Esophagus (tissue), 2 donors: Measurements from ENCODE around the gene ODF4. TPM values are rescaled to one million over a fixed set of nuclear protein-coding genes. Genes with fewer than 3 reads are reported as not detected.

Experiments
- H3K27ac ChIP-seq, 2 donors: one replicate each; pipeline ENCODE4 v1.5.1; 2013; ENCODE audit warnings: low read depth in 2 of 2, mild to moderate bottlenecking in 2 of 2, inconsistent platforms in 1 of 2, low read length in 1 of 2, moderate library complexity in 1 of 2
- H3K27me3 ChIP-seq, 2 donors: one replicate each; pipeline ENCODE4 v1.6.1; 2013; ENCODE audit warnings: low read length in 2 of 2, control low read depth in 1 of 2, mild to moderate bottlenecking in 1 of 2; ENCODE audit not compliant: insufficient read depth in 2 of 2, control insufficient read depth in 1 of 2
- H3K36me3 ChIP-seq, 2 donors: one replicate each; pipeline ENCODE4 v1.6.1; 2013; ENCODE audit warnings: low read length in 1 of 2; ENCODE audit not compliant: control insufficient read depth in 2 of 2, insufficient read depth in 2 of 2
- H3K4me1 ChIP-seq, 2 donors: one replicate each; pipeline ENCODE4 v1.6.1; 2013; ENCODE audit warnings: low read length in 1 of 2; ENCODE audit not compliant: control insufficient read depth in 2 of 2, insufficient read depth in 2 of 2
- H3K4me3 ChIP-seq, 2 donors: one replicate each; pipeline ENCODE4 v1.5.1; 2013; ENCODE audit warnings: low read length in 2 of 2, mild to moderate bottlenecking in 2 of 2, low read depth in 1 of 2, moderate library complexity in 1 of 2
- H3K9me3 ChIP-seq, 2 donors: one replicate each; pipeline ENCODE4 v1.6.1; 2013; ENCODE audit warnings: mild to moderate bottlenecking in 2 of 2, low read depth in 1 of 2, low read length in 1 of 2, moderate library complexity in 1 of 2; ENCODE audit not compliant: control insufficient read depth in 2 of 2, insufficient read depth in 1 of 2
- WGBS, 2 donors: extraction: QIAGEN DNeasy Blood & Tissue Kit; methylation state at CpG; one replicate each; pipeline ENCODE4 v1.1.7; 2013; 5-methylcytosine and 5-hydroxymethylcytosine counted together
- polyA plus RNA-seq, 2 donors: library from polyadenylated mRNA; stranded (reverse); fragments of 200-250 nt; gene quantifications; one replicate each; pipeline ENCODE4 v1.2.3, GENCODE V29; 2013
- donor health status: healthy with polysubstance abuse.
- donor health status: Bipolar disorder and iron deficiency.

ODF4 gene
- polyA plus RNA-seq, 2 donors = 0.27 to 0.41 TPM

DNA sequence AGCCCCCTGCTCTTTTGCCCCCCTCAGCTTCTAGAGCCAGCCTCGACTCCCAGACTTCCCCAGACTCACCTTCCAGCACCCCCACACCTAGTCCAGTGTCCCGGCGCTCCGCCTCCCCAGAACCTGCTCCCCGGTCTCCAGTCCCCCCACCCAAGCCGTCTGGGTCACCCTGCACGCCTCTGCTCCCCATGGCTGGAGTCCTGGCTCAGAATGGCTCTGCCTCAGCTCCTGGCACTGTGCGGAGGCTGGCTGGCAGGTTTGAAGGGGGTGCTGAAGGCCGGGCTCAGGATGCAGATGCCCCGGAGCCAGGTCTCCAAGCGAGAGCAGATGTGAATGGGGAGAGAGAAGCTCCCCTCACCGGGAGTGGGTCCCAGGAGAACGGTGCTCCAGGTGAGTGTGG lies 27.4 kb upstream of the ODF4 start:
- peaks cover 2 to 9% of the 10 kb centered on the region in 2 donors for H3K4me1 ChIP-seq
- peaks cover 0 to 10% of the 10 kb centered on the region in 2 donors for H3K27me3 ChIP-seq
- H3K9me3 ChIP-seq = no peaks in the 10 kb centered on the region
- WGBS, 2 donors = 68% methylated on average over 12 to 13 of the region's 13 CpGs
- no peak overlapping the region for H3K4me3 ChIP-seq
- H3K27ac ChIP-seq = no peak overlapping the region
- no peaks in the 10 kb centered on the region for H3K36me3 ChIP-seq

DNA sequence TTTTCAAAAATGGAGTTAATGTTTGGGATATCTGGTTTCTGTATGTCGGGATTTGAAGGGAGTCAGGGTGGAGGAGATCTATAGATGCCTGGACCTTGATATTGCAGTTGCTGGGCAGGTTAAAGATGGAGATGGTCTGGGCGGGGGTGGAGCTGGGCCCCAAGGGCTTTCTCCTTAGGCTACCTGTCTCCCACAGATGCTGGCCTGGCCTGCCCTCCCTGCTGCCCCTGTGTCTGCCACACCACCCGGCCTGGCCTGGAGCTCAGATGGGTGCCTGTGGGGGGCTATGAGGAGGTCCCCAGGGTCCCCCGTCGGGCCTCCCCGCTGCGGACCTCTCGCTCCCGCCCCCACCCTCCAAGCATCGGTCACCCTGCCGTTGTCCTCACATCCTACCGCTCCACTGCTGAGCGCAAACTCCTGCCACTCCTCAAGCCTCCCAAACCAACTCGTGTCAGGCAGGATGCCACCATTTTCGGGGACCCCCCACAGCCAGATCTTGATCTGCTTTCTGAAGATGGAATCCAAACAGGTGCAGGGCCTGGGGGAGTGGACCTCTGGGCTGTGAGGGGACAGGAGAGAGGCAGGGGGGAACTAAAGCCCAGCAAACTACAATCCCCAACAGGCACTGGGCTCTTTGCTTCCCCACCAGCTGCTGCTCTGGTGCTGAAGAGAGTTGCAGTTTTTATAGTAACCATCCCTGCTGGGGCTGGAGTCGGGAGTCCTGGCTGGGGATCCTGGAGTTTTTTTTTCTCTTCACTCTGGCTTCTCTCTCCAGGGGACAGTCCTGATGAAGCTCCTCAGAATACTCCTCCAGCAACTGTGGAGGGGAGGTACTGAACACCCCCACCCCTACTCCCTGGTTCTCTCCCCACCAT lies 26.7 kb upstream of the ODF4 start:
- Histone ChIP-seq H3K4me1 (peaks cover 2 to 9% of the 10 kb centered on the region in 2 donors), H3K4me3 (no peak overlapping the region), H3K27me3 (peaks cover 0 to 10% of the 10 kb centered on the region in 2 donors), H3K27ac (no peak overlapping the region), H3K9me3 (no peaks in the 10 kb centered on the region), H3K36me3 (no peaks in the 10 kb centered on the region)
- WGBS, 2 donors = 61 to 65% methylated on average over 15 to 16 of the region's 16 CpGs

DNA sequence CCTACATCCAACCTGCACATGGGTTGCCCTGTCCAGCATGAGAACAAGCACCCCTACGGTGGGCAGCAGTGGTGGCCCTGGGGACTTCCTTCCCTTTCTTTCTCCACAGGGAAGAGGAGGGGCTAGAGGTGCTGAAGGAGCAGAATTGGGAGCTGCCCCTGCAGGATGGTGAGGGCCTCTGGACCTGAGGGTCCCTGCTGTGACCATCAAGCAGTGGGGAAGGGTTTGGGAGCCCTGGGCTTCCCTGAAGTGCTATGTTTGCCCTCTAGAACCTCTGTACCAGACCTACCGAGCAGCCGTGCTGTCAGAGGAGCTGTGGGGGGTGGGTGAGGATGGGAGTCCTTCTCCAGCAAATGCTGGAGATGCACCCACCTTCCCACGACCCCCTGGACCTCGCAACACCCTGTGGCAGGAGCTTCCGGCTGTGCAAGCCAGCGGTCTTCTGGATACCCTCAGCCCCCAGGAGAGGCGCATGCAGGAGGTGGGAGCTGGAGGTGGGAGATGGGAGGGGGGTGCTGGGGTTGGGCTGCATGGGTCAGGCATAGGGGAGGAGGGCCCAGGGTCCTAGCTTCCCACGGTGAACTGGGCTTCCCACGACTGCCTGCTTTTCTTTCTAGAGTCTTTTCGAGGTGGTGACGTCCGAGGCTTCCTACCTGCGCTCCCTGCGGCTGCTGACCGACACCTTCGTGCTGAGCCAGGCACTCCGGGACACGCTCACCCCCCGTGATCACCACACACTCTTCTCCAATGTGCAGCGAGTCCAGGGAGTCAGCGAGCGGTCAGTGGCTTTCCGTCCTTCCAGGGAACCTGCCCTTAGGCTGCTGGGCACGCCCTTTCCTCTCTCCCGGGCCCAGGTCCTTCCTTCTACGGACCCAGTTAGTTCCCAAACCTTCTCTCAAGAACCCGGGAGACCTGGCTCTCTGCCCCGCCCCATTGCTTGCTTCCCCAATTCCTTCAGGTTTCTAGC lies 24.6 kb upstream of the ODF4 start:
- Histone ChIP-seq H3K27ac (no peak overlapping the region), H3K4me3 (peak overlapping the region in 1 of 2 donors; percentile 11), H3K4me1 (peaks cover 2 to 9% of the 10 kb centered on the region in 2 donors), H3K9me3 (no peaks in the 10 kb centered on the region), H3K36me3 (no peaks in the 10 kb centered on the region), H3K27me3 (peaks cover 0 to 10% of the 10 kb centered on the region in 2 donors)
- 23 to 26% methylated on average over 29 of the region's 29 CpGs for WGBS, 2 donors

DNA sequence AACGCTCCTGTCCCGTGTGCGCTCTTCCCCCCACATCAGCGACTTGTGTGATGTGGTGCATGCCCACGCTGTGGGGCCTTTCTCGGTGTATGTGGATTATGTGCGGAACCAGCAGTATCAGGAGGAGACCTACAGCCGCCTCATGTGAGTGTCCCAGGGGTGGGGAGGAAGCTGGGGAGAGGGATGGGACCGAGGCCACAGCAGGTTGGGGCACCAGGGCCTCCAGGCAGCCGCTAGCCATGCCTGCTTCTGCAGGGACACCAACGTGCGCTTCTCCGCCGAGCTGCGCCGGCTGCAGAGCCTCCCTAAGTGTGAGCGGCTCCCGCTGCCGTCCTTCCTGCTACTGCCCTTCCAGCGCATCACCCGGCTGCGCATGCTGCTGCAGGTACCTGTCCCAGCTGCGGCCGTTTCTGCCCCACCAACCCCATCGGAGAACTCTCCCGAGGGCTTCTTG lies 23.8 kb upstream of the ODF4 start:
- peaks cover 2 to 9% of the 10 kb centered on the region in 2 donors for H3K4me1 ChIP-seq
- peak overlapping the region in 1 of 2 donors; percentile 11 for H3K4me3 ChIP-seq
- H3K27me3 ChIP-seq = peaks cover 0 to 10% of the 10 kb centered on the region in 2 donors
- 35 to 37% methylated on average over 25 to 26 of the region's 26 CpGs for WGBS, 2 donors
- H3K9me3 ChIP-seq = no peaks in the 10 kb centered on the region
- no peaks in the 10 kb centered on the region for H3K36me3 ChIP-seq
- no peak overlapping the region for H3K27ac ChIP-seq

DNA sequence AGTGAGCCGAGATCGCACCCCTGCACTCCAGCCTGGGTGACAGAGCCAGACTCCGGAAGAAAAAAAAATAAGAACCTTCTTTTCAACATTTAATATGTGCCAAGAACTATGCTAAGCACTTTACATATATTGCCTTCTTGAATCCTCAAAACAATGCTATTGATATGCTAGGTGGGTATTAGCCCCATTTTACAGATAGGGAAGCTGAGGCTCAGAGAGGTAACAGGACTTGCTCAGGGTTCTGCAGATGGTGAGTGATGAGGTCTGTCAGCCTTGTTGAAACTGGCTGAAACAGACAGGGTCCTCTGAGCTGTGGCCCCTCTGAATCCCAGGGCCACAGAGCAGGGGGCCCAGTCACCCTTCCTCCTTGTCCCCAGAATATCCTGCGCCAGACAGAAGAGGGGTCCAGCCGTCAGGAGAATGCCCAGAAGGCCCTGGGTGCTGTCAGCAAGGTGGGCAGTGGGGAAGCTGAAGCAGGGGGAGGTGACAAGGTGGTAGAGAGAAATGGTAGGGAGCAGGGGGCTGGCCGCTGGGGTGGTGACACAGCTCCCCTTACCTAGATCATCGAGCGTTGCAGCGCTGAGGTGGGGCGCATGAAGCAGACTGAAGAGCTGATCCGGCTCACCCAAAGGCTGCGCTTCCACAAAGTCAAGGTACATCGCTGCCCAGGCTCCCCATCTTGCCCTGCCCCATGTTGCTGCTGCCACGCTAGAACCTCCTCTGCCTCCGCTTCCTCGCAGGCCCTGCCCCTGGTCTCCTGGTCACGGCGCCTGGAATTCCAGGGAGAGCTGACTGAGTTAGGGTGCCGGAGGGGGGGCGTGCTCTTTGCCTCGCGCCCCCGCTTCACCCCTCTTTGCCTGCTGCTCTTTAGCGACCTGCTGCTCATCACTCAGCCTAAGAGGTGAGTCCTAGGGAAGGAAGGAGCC lies 21.4 kb upstream of the ODF4 start:
- no peaks in the 10 kb centered on the region for H3K36me3 ChIP-seq
- WGBS, 2 donors = 77 to 82% methylated on average over 24 of the region's 24 CpGs
- peaks cover 2 to 9% of the 10 kb centered on the region in 2 donors for H3K4me1 ChIP-seq
- peaks cover 0 to 10% of the 10 kb centered on the region in 2 donors for H3K27me3 ChIP-seq
- H3K9me3 ChIP-seq = no peaks in the 10 kb centered on the region
- no peak overlapping the region for H3K27ac ChIP-seq
- H3K4me3 ChIP-seq = no peak overlapping the region

DNA sequence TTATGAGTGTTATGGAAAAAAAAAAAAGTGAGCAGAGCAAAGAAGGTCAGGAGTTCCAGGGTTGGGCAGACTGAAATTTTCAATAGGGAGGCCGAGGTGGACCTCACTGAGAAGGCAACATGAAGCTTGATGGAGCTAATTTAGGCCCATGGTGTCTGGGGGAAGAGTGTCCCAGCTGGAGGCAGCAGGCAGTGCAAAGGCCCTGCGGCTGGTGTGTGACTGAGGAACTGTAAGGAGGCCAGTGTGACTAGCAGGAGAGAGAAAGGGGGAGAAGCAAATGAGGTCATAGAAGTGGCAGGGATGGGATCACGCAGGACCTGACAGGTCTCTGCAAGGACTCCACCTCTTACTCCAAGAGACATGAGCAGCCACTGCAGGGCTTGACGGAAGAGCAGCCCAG lies 19.4 kb upstream of the ODF4 start:
- H3K36me3 ChIP-seq = no peaks in the 10 kb centered on the region
- H3K9me3 ChIP-seq = no peaks in the 10 kb centered on the region
- no peak overlapping the region for H3K4me3 ChIP-seq
- 83 to 96% methylated on average over 4 of the region's 4 CpGs for WGBS, 2 donors
- H3K4me1 ChIP-seq = peaks cover under 1 to 8% of the 10 kb centered on the region in 2 donors
- no peak overlapping the region for H3K27ac ChIP-seq
- peaks cover 0 to 5% of the 10 kb centered on the region in 2 donors for H3K27me3 ChIP-seq

DNA sequence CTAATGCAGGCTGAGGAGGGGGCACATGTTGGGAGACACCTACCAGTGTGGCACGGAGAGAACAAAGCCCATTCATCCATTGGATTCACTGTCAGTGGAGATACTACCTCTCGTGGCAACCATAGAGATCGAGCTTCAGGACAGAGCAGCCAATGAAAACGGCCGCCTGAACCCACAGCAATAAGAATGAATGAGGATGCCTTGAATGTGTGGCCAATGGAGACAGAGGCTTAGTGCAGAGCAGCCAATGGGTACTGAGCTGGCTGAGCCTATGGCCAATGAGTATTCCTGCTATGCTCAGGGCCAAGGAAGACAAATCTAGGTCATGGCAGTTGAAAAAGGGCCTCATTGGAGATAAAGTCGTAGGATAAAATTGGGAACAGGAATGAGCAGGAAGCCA lies 18.6 kb upstream of the ODF4 start:
- no peaks in the 10 kb centered on the region for H3K9me3 ChIP-seq
- no peak overlapping the region for H3K27ac ChIP-seq
- H3K4me3 ChIP-seq = no peak overlapping the region
- WGBS, 2 donors = 77 to 79% methylated on average over 6 of the region's 6 CpGs
- H3K4me1 ChIP-seq = peaks cover 0 to 3% of the 10 kb centered on the region in 2 donors
- no peaks in the 10 kb centered on the region for H3K27me3 ChIP-seq
- no peaks in the 10 kb centered on the region for H3K36me3 ChIP-seq

DNA sequence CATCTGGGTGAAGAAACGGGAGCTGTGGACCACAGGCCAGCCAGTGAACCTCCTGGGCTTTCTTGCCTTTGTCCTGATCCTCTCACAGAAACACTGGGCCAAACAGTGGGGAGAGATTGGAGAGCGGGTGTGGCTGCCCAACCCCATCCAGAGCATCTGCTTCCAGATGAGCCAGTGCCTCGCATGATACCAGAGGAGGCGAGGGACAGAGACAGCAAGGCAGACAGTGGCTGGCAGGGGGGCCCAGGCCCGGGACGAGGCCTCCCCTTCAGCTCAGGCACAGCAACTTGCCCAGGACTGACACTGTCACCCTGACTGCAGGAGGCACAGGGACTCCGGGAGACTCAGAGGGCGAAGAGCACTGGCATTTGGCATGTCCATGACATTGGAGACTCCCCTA lies 17.6 kb upstream of the ODF4 start:
- no peak overlapping the region for H3K27ac ChIP-seq
- 80 to 83% methylated on average over 8 of the region's 8 CpGs for WGBS, 2 donors
- H3K27me3 ChIP-seq = no peaks in the 10 kb centered on the region
- peaks cover 0 to 8% of the 10 kb centered on the region in 2 donors for H3K4me1 ChIP-seq
- no peaks in the 10 kb centered on the region for H3K9me3 ChIP-seq
- no peaks in the 10 kb centered on the region for H3K36me3 ChIP-seq
- H3K4me3 ChIP-seq = no peak overlapping the region
